Stomach smooth muscle (tissue), 2 donors: ENCODE data around the gene GPATCH11.

Experiments
- H3K27ac ChIP-seq: one replicate; pipeline ENCODE4 v1.7.0; 2013; ENCODE audit warnings: mild to moderate bottlenecking, low read length, inconsistent platforms
- H3K27me3 ChIP-seq, 2 donors: one replicate each; pipeline ENCODE4 v1.7.0; 2013; ENCODE audit warnings: low read length in 2 of 2; ENCODE audit not compliant: insufficient read depth in 2 of 2, control insufficient read depth in 1 of 2
- H3K36me3 ChIP-seq, 2 donors: one replicate each; pipeline ENCODE4 v1.7.0; 2013; ENCODE audit warnings: low read length in 2 of 2; ENCODE audit not compliant: control insufficient read depth in 2 of 2, insufficient read depth in 2 of 2
- H3K4me1 ChIP-seq: one replicate; pipeline ENCODE4 v1.7.0; 2013; ENCODE audit warnings: low read length; ENCODE audit not compliant: control insufficient read depth, insufficient read depth
- H3K4me3 ChIP-seq, 2 donors: one replicate each; pipeline ENCODE4 v1.7.0; 2013; ENCODE audit warnings: low read length in 2 of 2
- H3K9ac ChIP-seq, 2 donors: one replicate each; pipeline ENCODE4 v1.7.0; 2013; ENCODE audit warnings: low read length in 2 of 2, mild to moderate bottlenecking in 1 of 2
- H3K9me3 ChIP-seq, 2 donors: one replicate each; pipeline ENCODE4 v1.7.0; 2013; ENCODE audit warnings: low read length in 2 of 2; ENCODE audit not compliant: control insufficient read depth in 2 of 2
- donor health status: healthy.
- donor health status: Pancreatic carcinoma.

Gene GPATCH11

GRCh38 chr2:37080266-37080665 is 4.1 kb upstream of the GPATCH11 start:
- no peaks in the 10 kb centered on the region for H3K27me3 ChIP-seq
- H3K9me3 ChIP-seq, result no peaks in the 10 kb centered on the region
- peaks cover 7% of the 10 kb centered on the region for H3K4me1 ChIP-seq
- peaks cover 10 to 23% of the 10 kb centered on the region in 2 donors for H3K36me3 ChIP-seq
- no peak overlapping the region for H3K9ac ChIP-seq
- H3K4me3 ChIP-seq, result no peak overlapping the region
- no peak overlapping the region for H3K27ac ChIP-seq

- Histone ChIP-seq H3K27ac (no peak overlapping the region), H3K4me1 (peaks cover 7% of the 10 kb centered on the region), H3K27me3 (no peaks in the 10 kb centered on the region), H3K36me3 (peaks cover 10 to 22% of the 10 kb centered on the region in 2 donors), H3K9ac (no peak overlapping the region), H3K9me3 (no peaks in the 10 kb centered on the region), H3K4me3 (no peak overlapping the region)
These were observed 3.6 kb upstream of the GPATCH11 start for GRCh38 chr2:37080689-37081088.

DNA sequence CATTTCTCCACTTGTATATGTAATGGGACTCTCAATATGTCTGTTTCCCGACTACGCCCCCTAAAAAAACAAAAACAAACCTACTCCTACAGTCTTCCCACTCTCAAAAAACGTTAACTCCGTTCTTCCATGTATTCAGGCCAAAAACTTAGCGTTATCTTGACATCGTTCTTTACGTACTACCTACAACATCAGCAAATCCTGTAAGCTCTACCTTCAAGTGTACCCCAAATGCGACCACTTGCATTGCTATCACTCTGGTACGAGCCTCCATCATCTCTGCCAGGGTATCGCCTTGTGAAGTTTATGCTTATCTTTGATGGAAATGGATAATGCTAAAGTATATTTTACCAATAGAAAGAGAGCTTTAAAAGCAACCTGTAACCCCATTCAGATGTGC is 479 bp downstream of the GPATCH11 start:
- Histone ChIP-seq H3K27me3 (no peaks in the 10 kb centered on the region), H3K27ac (no peak overlapping the region), H3K4me3 (peak overlapping the region; percentile 94 to 99), H3K9ac (peak overlapping the region; percentile 74 to 92), H3K36me3 (peaks cover 8 to 11% of the 10 kb centered on the region in 2 donors), H3K4me1 (peaks cover 7% of the 10 kb centered on the region), H3K9me3 (no peaks in the 10 kb centered on the region)

GRCh38 chr2:37085731-37086147 is 1.4 kb downstream of the GPATCH11 start:
- Histone ChIP-seq H3K9ac (no peak overlapping the region), H3K27ac (no peak overlapping the region), H3K4me3 (no peak overlapping the region), H3K4me1 (peaks cover 7% of the 10 kb centered on the region), H3K36me3 (peaks cover 11 to 15% of the 10 kb centered on the region in 2 donors), H3K27me3 (no peaks in the 10 kb centered on the region), H3K9me3 (no peaks in the 10 kb centered on the region)

GRCh38 chr2:37090019-37090477 is 5.7 kb downstream of the GPATCH11 start:
- Histone ChIP-seq H3K4me1 (no peaks in the 10 kb centered on the region), H3K36me3 (peaks cover 20 to 25% of the 10 kb centered on the region in 2 donors), H3K4me3 (no peak overlapping the region), H3K9me3 (no peaks in the 10 kb centered on the region), H3K27ac (no peak overlapping the region), H3K9ac (no peak overlapping the region), H3K27me3 (no peaks in the 10 kb centered on the region)

DNA sequence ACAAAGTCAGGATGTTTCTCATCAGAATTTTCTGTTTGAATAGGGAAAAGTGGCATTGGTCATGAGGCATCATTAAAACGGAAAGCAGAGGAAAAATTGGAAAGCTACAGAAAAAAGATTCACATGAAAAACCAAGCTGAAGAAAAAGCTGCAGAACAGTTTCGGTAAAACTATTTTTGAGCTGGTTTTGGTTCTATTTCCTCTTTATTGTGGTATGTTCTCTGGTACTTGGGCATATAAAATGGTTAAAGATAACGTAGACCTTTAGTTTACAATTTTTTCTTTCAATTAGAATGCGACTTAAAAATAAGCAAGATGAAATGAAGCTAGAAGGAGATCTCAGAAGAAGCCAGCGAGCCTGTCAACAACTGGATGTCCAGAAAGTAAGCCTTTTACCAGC is 7.6 kb downstream of the GPATCH11 start:
- Histone ChIP-seq H3K36me3 (peaks cover 25 to 33% of the 10 kb centered on the region in 2 donors), H3K27me3 (no peaks in the 10 kb centered on the region), H3K4me1 (no peaks in the 10 kb centered on the region), H3K9me3 (no peaks in the 10 kb centered on the region), H3K9ac (no peak overlapping the region), H3K27ac (no peak overlapping the region), H3K4me3 (no peak overlapping the region)

DNA sequence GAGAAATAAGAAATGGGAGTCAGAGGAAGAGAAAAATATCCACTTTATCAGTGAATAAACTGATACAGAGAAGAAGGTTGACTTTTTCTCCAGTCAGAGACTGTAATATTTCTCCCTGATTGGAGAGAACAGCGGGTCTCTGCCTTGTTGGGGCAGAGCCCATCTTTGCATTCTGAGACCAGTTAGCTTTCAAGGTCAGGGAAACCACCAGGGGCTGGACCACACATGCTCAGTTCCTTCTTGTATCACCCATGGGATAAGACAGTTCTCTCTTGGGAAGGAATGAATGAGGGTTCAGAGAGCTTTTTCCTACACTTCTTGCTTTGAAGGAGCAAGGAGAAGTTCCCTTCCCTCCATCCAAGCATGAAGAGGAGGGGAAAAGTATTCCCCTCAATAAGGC is 12.2 kb downstream of the GPATCH11 start:
- Histone ChIP-seq H3K9me3 (no peaks in the 10 kb centered on the region), H3K4me3 (no peak overlapping the region), H3K27me3 (no peaks in the 10 kb centered on the region), H3K36me3 (peaks cover 24 to 46% of the 10 kb centered on the region in 2 donors), H3K9ac (no peak overlapping the region), H3K4me1 (no peaks in the 10 kb centered on the region), H3K27ac (no peak overlapping the region)

GRCh38 chr2:37098416-37099118 is 14.2 kb downstream of the GPATCH11 start:
- H3K4me3 ChIP-seq, result no peak overlapping the region
- no peaks in the 10 kb centered on the region for H3K9me3 ChIP-seq
- no peaks in the 10 kb centered on the region for H3K4me1 ChIP-seq
- no peak overlapping the region for H3K9ac ChIP-seq
- H3K36me3 ChIP-seq, result peaks cover 22 to 41% of the 10 kb centered on the region in 2 donors
- no peak overlapping the region for H3K27ac ChIP-seq
- no peaks in the 10 kb centered on the region for H3K27me3 ChIP-seq

DNA sequence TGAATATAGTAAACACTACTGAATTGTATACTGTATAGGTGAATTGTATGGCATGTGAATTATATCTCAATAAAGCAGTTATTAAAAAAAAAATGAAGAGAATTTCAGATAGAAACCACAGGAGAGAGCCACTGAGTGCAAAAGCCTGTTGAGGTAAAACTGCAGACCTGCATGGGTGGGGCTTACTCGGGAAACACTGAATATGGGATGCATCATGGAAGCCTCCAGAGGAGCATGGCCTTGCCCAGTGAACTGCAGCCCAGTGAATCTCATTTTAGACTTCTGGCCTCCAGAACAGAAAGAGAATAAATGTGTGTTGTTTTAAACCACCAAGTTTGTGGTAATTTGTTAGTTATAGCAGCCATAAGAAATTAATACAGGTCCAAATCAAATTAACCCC is 15.7 kb downstream of the GPATCH11 start:
- Histone ChIP-seq H3K9ac (no peak overlapping the region), H3K27ac (no peak overlapping the region), H3K9me3 (no peaks in the 10 kb centered on the region), H3K36me3 (peaks cover 15 to 33% of the 10 kb centered on the region in 2 donors), H3K4me3 (no peak overlapping the region), H3K27me3 (no peaks in the 10 kb centered on the region), H3K4me1 (no peaks in the 10 kb centered on the region)

GRCh38 chr2:37102588-37102987 is 18.3 kb downstream of the GPATCH11 start:
- Histone ChIP-seq H3K4me3 (no peak overlapping the region), H3K27me3 (no peaks in the 10 kb centered on the region), H3K27ac (no peak overlapping the region), H3K4me1 (no peaks in the 10 kb centered on the region), H3K9ac (no peak overlapping the region), H3K36me3 (peaks cover 15 to 32% of the 10 kb centered on the region in 2 donors), H3K9me3 (no peaks in the 10 kb centered on the region)

DNA sequence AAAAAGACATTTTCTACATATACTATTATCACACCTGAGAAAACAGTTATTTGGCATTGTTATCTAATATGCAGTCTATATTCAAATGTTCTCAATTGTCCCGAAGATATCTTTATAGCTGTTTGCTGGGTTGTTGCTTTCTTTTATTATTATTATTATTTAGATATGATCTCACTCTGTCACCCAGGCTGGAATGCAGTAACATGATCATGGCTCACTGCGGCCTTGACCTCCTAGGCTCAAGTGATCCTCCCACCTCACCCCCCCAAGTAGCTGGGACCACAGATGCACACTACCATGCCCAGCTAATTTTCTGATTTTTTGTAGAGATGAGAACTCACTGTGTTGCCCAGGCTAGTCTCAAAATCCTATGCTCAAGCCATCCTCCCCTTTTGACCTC is 19.9 kb downstream of the GPATCH11 start:
- no peaks in the 10 kb centered on the region for H3K27me3 ChIP-seq
- H3K4me3 ChIP-seq, result no peak overlapping the region
- H3K36me3 ChIP-seq, result peaks cover 26 to 41% of the 10 kb centered on the region in 2 donors
- H3K27ac ChIP-seq, result no peak overlapping the region
- no peaks in the 10 kb centered on the region for H3K4me1 ChIP-seq
- H3K9ac ChIP-seq, result no peak overlapping the region
- H3K9me3 ChIP-seq, result no peaks in the 10 kb centered on the region
